Astrocyte (in vitro differentiated cells and primary cell): ENCODE data around the gene HOPX. TPM values are rescaled to one million over a fixed set of nuclear protein-coding genes. Genes with fewer than 3 reads are reported as not detected.
A peak's percentile ranks its signal among the peaks of the same experiment; 100 is the strongest.

Source experiments
- DNase-seq: peaks from one replicate; pipeline ENCODE4 v3.0.0-alpha.2; 2010; ENCODE audit warnings: low read depth
- FAIRE-seq: peaks from 2 replicates; lab custom pipeline; 2011; peaks lifted over from hg19 to GRCh38; lab: Jason Lieb, UNC
- H2AFZ ChIP-seq: 2 replicates; pipeline ENCODE4 v1.6.0; 2012; ENCODE audit warnings: low read depth, low read length, inconsistent platforms
- H3K27ac ChIP-seq: 2 replicates; pipeline ENCODE4 v1.5.1; 2011; ENCODE audit warnings: low read depth, low read length, inconsistent platforms
- H3K27me3 ChIP-seq: 2 replicates; pipeline ENCODE4 v1.6.0; 2011; ENCODE audit warnings: low read length, inconsistent platforms; ENCODE audit not compliant: insufficient read depth
- H3K36me3 ChIP-seq: 2 replicates; pipeline ENCODE4 v1.5.1; 2011; ENCODE audit warnings: low read length, inconsistent platforms; ENCODE audit not compliant: insufficient read depth
- H3K4me1 ChIP-seq: 2 replicates; pipeline ENCODE4 v1.5.1; 2011; ENCODE audit warnings: low read length, inconsistent platforms; ENCODE audit not compliant: insufficient read depth
- H3K4me2 ChIP-seq: 2 replicates; pipeline ENCODE4 v1.6.0; 2012; ENCODE audit warnings: low read length, inconsistent platforms
- H3K4me3 ChIP-seq: 2 replicates; pipeline ENCODE4 v1.5.1; 2011; ENCODE audit warnings: low read depth, mild to moderate bottlenecking, low read length, inconsistent platforms; ENCODE audit not compliant: insufficient read depth
- H3K79me2 ChIP-seq: 2 replicates; pipeline ENCODE4 v1.6.0; 2012; ENCODE audit warnings: mild to moderate bottlenecking, low read length, inconsistent platforms; ENCODE audit not compliant: insufficient read depth
- H3K9ac ChIP-seq: 2 replicates; pipeline ENCODE4 v1.6.0; 2012; ENCODE audit warnings: mild to moderate bottlenecking, low read length, inconsistent platforms
- H3K9me3 ChIP-seq: 2 replicates; pipeline ENCODE4 v1.5.1; 2012; ENCODE audit warnings: low read depth, mild to moderate bottlenecking, low read length, inconsistent platforms; ENCODE audit not compliant: insufficient read depth
- H4K20me1 ChIP-seq: 2 replicates; pipeline ENCODE4 v1.6.0; 2012; ENCODE audit warnings: low read length, inconsistent platforms; ENCODE audit not compliant: insufficient read depth
- H3K27ac Mint-ChIP-seq: one replicate; pipeline ENCODE4 v1.8.0; 2021; ENCODE audit warnings: mild to moderate bottlenecking, mixed read lengths; ENCODE audit not compliant: unreplicated experiment
- H3K27me3 Mint-ChIP-seq: one replicate; pipeline ENCODE4 v1.8.0; 2021; ENCODE audit warnings: low read depth, mixed read lengths; ENCODE audit not compliant: unreplicated experiment
- H3K36me3 Mint-ChIP-seq: one replicate; pipeline ENCODE4 v1.8.0; 2021; ENCODE audit warnings: low read depth, mixed read lengths; ENCODE audit not compliant: unreplicated experiment
- H3K4me1 Mint-ChIP-seq: one replicate; pipeline ENCODE4 v1.8.0; 2021; ENCODE audit warnings: low read depth, mixed read lengths; ENCODE audit not compliant: unreplicated experiment
- H3K4me3 Mint-ChIP-seq: one replicate; pipeline ENCODE4 v1.8.0; 2021; ENCODE audit warnings: mild to moderate bottlenecking, moderate library complexity, mixed read lengths; ENCODE audit not compliant: unreplicated experiment
- H3K9me3 Mint-ChIP-seq: one replicate; pipeline ENCODE4 v1.8.0; 2021; ENCODE audit warnings: mild to moderate bottlenecking, mixed read lengths; ENCODE audit not compliant: unreplicated experiment
- CTCF ChIP-seq: IDR thresholded peaks from 2 replicates; pipeline ENCODE4 v1.5.1; 2011; ENCODE audit warnings: low read depth, mild to moderate bottlenecking, inconsistent platforms, low read length, moderate library complexity; ENCODE audit not compliant: insufficient read depth
- EZH2 ChIP-seq: IDR thresholded peaks from 2 replicates; pipeline ENCODE4 v1.6.1; 2012; ENCODE audit warnings: mild to moderate bottlenecking, low read length, inconsistent platforms; ENCODE audit not compliant: insufficient read depth
- total RNA-seq: library from RNA; stranded (reverse); gene quantifications from 2 replicates; pipeline ENCODE4 v1.2.1, GENCODE V29; 2021

Gene HOPX
- total RNA-seq, 1 donor from 2014 or later: 1.7 TPM

- peaks cover 4% of the 10 kb centered on the region for H3K9me3 Mint-ChIP-seq
- H3K4me2 ChIP-seq: no peak overlapping the region
- peaks cover 27% of the 10 kb centered on the region for H3K27me3 ChIP-seq
- no peak for FAIRE-seq
- no peaks in the 10 kb centered on the region for H3K9me3 ChIP-seq
- DNase-seq: no peak
- no peaks in the 10 kb centered on the region for H3K79me2 ChIP-seq
- TF ChIP-seq CTCF (no peak), EZH2 (no peak)
- H3K4me1 ChIP-seq: peaks cover 16% of the 10 kb centered on the region
- H3K4me3 Mint-ChIP-seq: no peak overlapping the region
- H3K36me3 ChIP-seq: no peaks in the 10 kb centered on the region
- no peak overlapping the region for H3K27ac ChIP-seq
- H3K4me3 ChIP-seq: no peak overlapping the region
- H3K27ac Mint-ChIP-seq: no peak overlapping the region
- no peak overlapping the region for H2AFZ ChIP-seq
- H3K9ac ChIP-seq: no peak overlapping the region
- H4K20me1 ChIP-seq: peaks cover 3% of the 10 kb centered on the region
- H3K36me3 Mint-ChIP-seq: no peaks in the 10 kb centered on the region
- H3K4me1 Mint-ChIP-seq: peaks cover 4% of the 10 kb centered on the region
- peaks cover 56% of the 10 kb centered on the region for H3K27me3 Mint-ChIP-seq
Observed at GRCh38 chr4:56657128-56657527, 24.0 kb downstream of the HOPX start.

GRCh38 chr4:56656346-56656643, 24.8 kb downstream of the HOPX start:
- Mint-ChIP-seq H3K9me3 (peaks cover 4% of the 10 kb centered on the region), H3K27me3 (peaks cover 49% of the 10 kb centered on the region), H3K4me3 (peak overlapping the region; percentile 76), H3K4me1 (peaks cover 4% of the 10 kb centered on the region), H3K36me3 (no peaks in the 10 kb centered on the region), H3K27ac (no peak overlapping the region)
- no peak overlapping the region for H3K27ac ChIP-seq
- peak overlapping the region; percentile 54 for H3K4me3 ChIP-seq
- peak overlapping the region; percentile 35 for H3K9ac ChIP-seq
- H3K4me1 ChIP-seq: peaks cover 16% of the 10 kb centered on the region
- no peaks in the 10 kb centered on the region for H3K36me3 ChIP-seq
- peak overlapping the region; percentile 94 for H3K4me2 ChIP-seq
- H2AFZ ChIP-seq: peak overlapping the region; percentile 83
- TF ChIP-seq EZH2 (no peak), CTCF (peak; percentile 6)
- DNase-seq (no peak), FAIRE-seq (no peak)
- H3K9me3 ChIP-seq: no peaks in the 10 kb centered on the region
- H3K79me2 ChIP-seq: no peaks in the 10 kb centered on the region
- H3K27me3 ChIP-seq: peaks cover 27% of the 10 kb centered on the region
- peaks cover 3% of the 10 kb centered on the region for H4K20me1 ChIP-seq

GRCh38 chr4:56655627-56656345, 25.3 kb downstream of the HOPX start:
- Histone ChIP-seq H2AFZ (peak overlapping the region; percentile 83), H3K4me3 (peak overlapping the region; percentile 54), H3K36me3 (no peaks in the 10 kb centered on the region), H3K9me3 (no peaks in the 10 kb centered on the region), H3K79me2 (no peaks in the 10 kb centered on the region), H3K27ac (no peak overlapping the region), H3K4me2 (peak overlapping the region; percentile 94), H3K9ac (peak overlapping the region; percentile 35), H3K4me1 (peaks cover 16% of the 10 kb centered on the region), H3K27me3 (peaks cover 27% of the 10 kb centered on the region), H4K20me1 (peaks cover 3% of the 10 kb centered on the region)
- Mint-ChIP-seq H3K4me1 (peaks cover 7% of the 10 kb centered on the region), H3K9me3 (peaks cover 4% of the 10 kb centered on the region), H3K4me3 (peak overlapping the region; percentile 86), H3K27ac (no peak overlapping the region), H3K36me3 (no peaks in the 10 kb centered on the region), H3K27me3 (peaks cover 48% of the 10 kb centered on the region)
- DNase-seq (no peak), FAIRE-seq (no peak)
- TF ChIP-seq EZH2 (peak; percentile 70), CTCF (no peak)
